Panc1 (cell line): Measurements from ENCODE around the gene ALPL. TPM values are rescaled to one million over a fixed set of nuclear protein-coding genes. Genes with fewer than 3 reads are reported as not detected.
"Not testable (repeated sequence)": the region's sequence is repeated elsewhere in the genome, so short reads cannot be mapped to it uniquely, and the experiment has no call there.

ENCODE experiments used
- ATAC-seq: fragments of 200-7000 bp; cut with Tn5 transposase; 2 replicates; pipeline ENCODE4 v1.9.1; 2020; ENCODE audit warnings: mild to moderate bottlenecking, moderate library complexity
- BruUV-seq: library from RNA; stranded (reverse); fragments of 400-500 nt; replicated peaks from 2 replicates; lab custom pipeline; 2021; lab: Mats Ljungman, UMichigan
- CTCF ChIA-PET: fragments of 300-600 bp; sonication (Branson Sonifier 250); formaldehyde crosslinking; loops from one replicate; lab custom pipeline; 2022; ENCODE audit warnings: antibody characterized with exemption; lab: Charles Lee
- POLR2A ChIA-PET: fragments of 300-600 bp; sonication (Branson Sonifier 250); formaldehyde crosslinking; loops from one replicate; lab custom pipeline; 2022; ENCODE audit warnings: antibody characterized with exemption; lab: Charles Lee
- DNase-seq: peaks from one replicate; pipeline ENCODE4 v3.0.0-alpha.2; 2010; ENCODE audit warnings: low read depth, low spot score
- H3K27ac ChIP-seq: 2 replicates; pipeline ENCODE4 v1.5.1; 2011; ENCODE audit warnings: mild to moderate bottlenecking, low read length, inconsistent platforms
- H3K27me3 ChIP-seq: fragments of 200-500 bp; sonication (Bioruptor generic); 2 replicates; pipeline ENCODE4 v1.6.0; 2014; ENCODE audit warnings: low read length, inconsistent platforms; ENCODE audit not compliant: control insufficient read depth, insufficient read depth
- H3K36me3 ChIP-seq: fragments of 200-500 bp; sonication (Bioruptor generic); 2 replicates; pipeline ENCODE4 v1.5.1; 2014; ENCODE audit warnings: inconsistent platforms, mild to moderate bottlenecking, low read length, moderate library complexity; ENCODE audit not compliant: control insufficient read depth, insufficient read depth
- H3K4me1 ChIP-seq: 2 replicates; pipeline ENCODE4 v1.5.1; 2011; ENCODE audit warnings: inconsistent platforms, mild to moderate bottlenecking, low read length, moderate library complexity; ENCODE audit not compliant: control insufficient read depth, insufficient read depth
- H3K4me3 ChIP-seq, 2 experiments: 2 replicates each; pipeline ENCODE4 v1.5.1; 2011 to 2012; ENCODE audit warnings: low read depth in 2 of 2, low read length in 2 of 2, mild to moderate bottlenecking in 2 of 2, inconsistent platforms in 1 of 2, moderate library complexity in 1 of 2
- H3K9me3 ChIP-seq: fragments of 200-500 bp; sonication (Bioruptor generic); 2 replicates; pipeline ENCODE4 v1.5.1; 2014; ENCODE audit warnings: low read depth, mild to moderate bottlenecking, inconsistent platforms, low read length, moderate library complexity; ENCODE audit not compliant: control insufficient read depth, insufficient read depth
- POLR2AphosphoS5 ChIP-seq: IDR thresholded peaks from 2 replicates; pipeline ENCODE4 v1.6.1; 2012; ENCODE audit warnings: mild to moderate bottlenecking, low read depth, low read length, moderate library complexity
- SIN3A ChIP-seq: IDR thresholded peaks from 2 replicates; pipeline ENCODE4 v1.6.1; 2012; ENCODE audit warnings: low read depth, mild to moderate bottlenecking, low read length, moderate library complexity, borderline replicate concordance; ENCODE audit not compliant: insufficient read depth
- TCF7L2 ChIP-seq: IDR thresholded peaks from 2 replicates; pipeline ENCODE4 v1.6.1; 2011; ENCODE audit warnings: mild to moderate bottlenecking, low read depth, low read length, inconsistent platforms
- in situ Hi-C: cut with HindIII; loops from 2 replicates; pipeline ENCODE4 v1.10.0; 2016; ENCODE audit warnings: low sequenced_read_pairs, low pct_unique_long_range_greater_than_20kb
- intact Hi-C: fragments of 100-400 bp; cut with micrococcal nuclease; formaldehyde crosslinking; loops from one replicate; pipeline ENCODE4 v1.10.0; 2022; ENCODE audit not compliant: unreplicated experiment
- total RNA-seq: library from RNA; stranded (reverse); gene quantifications from one replicate; pipeline ENCODE4 v1.2.1, GENCODE V29; 2021; ENCODE audit not compliant: unreplicated experiment
- TF ChIP-seq, protein P1 (sequence below), 2 experiments: IDR thresholded peaks; 2 replicates each; pipeline ENCODE4 v1.6.1; 2011 to 2012; ENCODE audit warnings: low read depth in 2 of 2, control low read depth in 1 of 2, low read length in 1 of 2, mild to moderate bottlenecking in 1 of 2, moderate library complexity in 1 of 2; ENCODE audit not compliant: insufficient read depth in 1 of 2
- TF ChIP-seq, protein P2 (sequence below): fragments of 450-650 bp; IDR thresholded peaks from 2 replicates; pipeline ENCODE4 v1.5.1; 2017; ENCODE audit warnings: mild to moderate bottlenecking

Gene ALPL
- total RNA-seq, 1 experiment from 2014 or later, result 0.82 TPM

GRCh38 chr1:21565285-21565684 lies 56.1 kb downstream of the ALPL start:
- DNase-seq (no peak), ATAC-seq (no peak)
- BruUV-seq, result no TSS peak
- Histone ChIP-seq H3K27me3 (no peaks in the 10 kb centered on the region), H3K4me3 (no peak overlapping the region), H3K4me1 (no peaks in the 10 kb centered on the region; the same call in 1 of the 2 replicates), H3K27ac (no peak overlapping the region), H3K9me3 (no peaks in the 10 kb centered on the region), H3K36me3 (no peaks in the 10 kb centered on the region)
- POLR2A ChIA-PET, result no interaction called here
- TF ChIP-seq, protein P1, sequence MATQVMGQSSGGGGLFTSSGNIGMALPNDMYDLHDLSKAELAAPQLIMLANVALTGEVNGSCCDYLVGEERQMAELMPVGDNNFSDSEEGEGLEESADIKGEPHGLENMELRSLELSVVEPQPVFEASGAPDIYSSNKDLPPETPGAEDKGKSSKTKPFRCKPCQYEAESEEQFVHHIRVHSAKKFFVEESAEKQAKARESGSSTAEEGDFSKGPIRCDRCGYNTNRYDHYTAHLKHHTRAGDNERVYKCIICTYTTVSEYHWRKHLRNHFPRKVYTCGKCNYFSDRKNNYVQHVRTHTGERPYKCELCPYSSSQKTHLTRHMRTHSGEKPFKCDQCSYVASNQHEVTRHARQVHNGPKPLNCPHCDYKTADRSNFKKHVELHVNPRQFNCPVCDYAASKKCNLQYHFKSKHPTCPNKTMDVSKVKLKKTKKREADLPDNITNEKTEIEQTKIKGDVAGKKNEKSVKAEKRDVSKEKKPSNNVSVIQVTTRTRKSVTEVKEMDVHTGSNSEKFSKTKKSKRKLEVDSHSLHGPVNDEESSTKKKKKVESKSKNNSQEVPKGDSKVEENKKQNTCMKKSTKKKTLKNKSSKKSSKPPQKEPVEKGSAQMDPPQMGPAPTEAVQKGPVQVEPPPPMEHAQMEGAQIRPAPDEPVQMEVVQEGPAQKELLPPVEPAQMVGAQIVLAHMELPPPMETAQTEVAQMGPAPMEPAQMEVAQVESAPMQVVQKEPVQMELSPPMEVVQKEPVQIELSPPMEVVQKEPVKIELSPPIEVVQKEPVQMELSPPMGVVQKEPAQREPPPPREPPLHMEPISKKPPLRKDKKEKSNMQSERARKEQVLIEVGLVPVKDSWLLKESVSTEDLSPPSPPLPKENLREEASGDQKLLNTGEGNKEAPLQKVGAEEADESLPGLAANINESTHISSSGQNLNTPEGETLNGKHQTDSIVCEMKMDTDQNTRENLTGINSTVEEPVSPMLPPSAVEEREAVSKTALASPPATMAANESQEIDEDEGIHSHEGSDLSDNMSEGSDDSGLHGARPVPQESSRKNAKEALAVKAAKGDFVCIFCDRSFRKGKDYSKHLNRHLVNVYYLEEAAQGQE (IDR thresholded peaks at IDR 0.05; ENCODE audit: insufficient read depth in 1 of 2, low read depth in 2 of 2, low read length in 1 of 2), result no peak
- no peak for TF ChIP-seq TCF7L2
- no peak for TF ChIP-seq SIN3A
- no peak for TF ChIP-seq POLR2AphosphoS5
- TF ChIP-seq, protein P2, sequence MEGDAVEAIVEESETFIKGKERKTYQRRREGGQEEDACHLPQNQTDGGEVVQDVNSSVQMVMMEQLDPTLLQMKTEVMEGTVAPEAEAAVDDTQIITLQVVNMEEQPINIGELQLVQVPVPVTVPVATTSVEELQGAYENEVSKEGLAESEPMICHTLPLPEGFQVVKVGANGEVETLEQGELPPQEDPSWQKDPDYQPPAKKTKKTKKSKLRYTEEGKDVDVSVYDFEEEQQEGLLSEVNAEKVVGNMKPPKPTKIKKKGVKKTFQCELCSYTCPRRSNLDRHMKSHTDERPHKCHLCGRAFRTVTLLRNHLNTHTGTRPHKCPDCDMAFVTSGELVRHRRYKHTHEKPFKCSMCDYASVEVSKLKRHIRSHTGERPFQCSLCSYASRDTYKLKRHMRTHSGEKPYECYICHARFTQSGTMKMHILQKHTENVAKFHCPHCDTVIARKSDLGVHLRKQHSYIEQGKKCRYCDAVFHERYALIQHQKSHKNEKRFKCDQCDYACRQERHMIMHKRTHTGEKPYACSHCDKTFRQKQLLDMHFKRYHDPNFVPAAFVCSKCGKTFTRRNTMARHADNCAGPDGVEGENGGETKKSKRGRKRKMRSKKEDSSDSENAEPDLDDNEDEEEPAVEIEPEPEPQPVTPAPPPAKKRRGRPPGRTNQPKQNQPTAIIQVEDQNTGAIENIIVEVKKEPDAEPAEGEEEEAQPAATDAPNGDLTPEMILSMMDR, result no peak
- in situ Hi-C loops, result no loop called here
- intact Hi-C loops, result no loop called here
- CTCF ChIA-PET, result no interaction called here

DNA sequence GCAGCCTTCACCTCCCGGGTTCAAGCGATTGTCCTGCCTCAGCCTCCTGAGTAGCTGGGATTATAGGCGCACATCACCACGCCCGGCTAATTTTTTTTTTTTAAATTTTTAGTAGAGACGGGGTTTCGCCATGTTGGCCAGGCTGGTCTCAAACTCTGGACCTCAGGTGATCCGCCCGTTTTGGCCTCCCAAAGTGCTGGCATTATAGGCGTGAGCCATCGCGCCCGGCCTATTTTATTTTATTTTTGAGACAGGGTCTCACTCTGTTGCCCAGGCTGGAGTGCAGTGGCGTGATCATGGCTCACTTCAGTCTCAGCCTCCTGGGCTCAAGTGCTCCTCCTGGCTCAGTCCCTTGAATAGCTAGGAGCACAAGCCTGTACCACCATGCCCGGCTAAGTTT lies 57.1 kb downstream of the ALPL start:
- H3K36me3 ChIP-seq, H3K9me3 ChIP-seq, intact Hi-C loops, BruUV-seq, H3K27me3 ChIP-seq, ATAC-seq, in situ Hi-C loops, DNase-seq, POLR2A ChIA-PET, H3K27ac ChIP-seq, H3K4me1 ChIP-seq, H3K4me3 ChIP-seq: not testable (repeated sequence)
- CTCF ChIA-PET, result interaction anchor here (0.6 kb wide), 1 partner anchor 334 kb away, joined by 7 read pairs; no protein-coding TSS in a partner anchor

DNA sequence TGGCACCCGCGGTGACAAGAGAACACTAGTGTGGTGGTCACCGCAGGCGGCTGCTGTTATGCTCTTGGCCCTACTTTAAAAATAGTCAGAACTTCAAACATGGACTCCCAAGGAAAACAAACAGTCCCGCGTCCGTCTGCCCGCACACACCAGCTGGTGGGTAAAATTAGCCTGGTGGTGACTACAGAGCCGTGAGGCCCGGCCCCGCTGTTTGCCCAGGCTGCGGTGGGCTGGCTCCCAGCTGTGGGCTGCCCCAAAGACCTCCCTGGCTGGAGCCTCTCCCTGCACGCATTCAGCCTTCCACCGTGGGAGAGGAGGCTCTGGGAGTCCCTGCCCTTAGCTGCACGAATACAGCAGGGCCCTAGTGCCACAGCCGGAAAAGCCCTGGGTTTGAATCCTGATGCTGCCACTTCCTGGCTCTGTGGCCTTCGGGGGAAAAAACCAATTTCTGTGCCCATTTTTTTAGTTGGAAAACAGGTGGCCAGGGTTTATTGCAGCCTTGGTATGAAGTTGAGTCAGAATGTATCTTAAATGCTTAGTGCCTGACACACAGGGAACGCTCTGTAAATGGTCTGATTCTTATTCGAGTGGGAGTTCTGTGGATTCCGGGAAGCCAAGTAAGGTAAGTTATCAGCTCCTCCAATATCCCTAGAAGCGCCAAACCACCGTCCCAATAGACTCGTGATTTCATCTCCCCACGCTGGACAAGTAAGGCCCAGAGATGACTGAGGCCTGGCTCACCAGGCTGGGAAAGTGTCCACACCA lies 58.2 kb downstream of the ALPL start:
- in situ Hi-C loops, result no loop called here
- TF ChIP-seq POLR2AphosphoS5, result no peak
- TF ChIP-seq, protein P1 (IDR thresholded peaks at IDR 0.05; ENCODE audit: insufficient read depth in 1 of 2, low read depth in 2 of 2, low read length in 1 of 2), result no peak
- TF ChIP-seq, protein P2, result no peak
- TF ChIP-seq SIN3A, result no peak
- no peak for TF ChIP-seq TCF7L2
- Histone ChIP-seq H3K27me3 (no peaks in the 10 kb centered on the region), H3K36me3 (no peaks in the 10 kb centered on the region), H3K4me1 (no peaks in the 10 kb centered on the region; the same call in 1 of the 2 replicates), H3K27ac (no peak overlapping the region), H3K4me3 (no peak overlapping the region), H3K9me3 (no peaks in the 10 kb centered on the region)
- ChIA-PET POLR2A (no interaction called here), CTCF (no interaction called here)
- DNase-seq (no peak), ATAC-seq (no peak)
- no TSS peak for BruUV-seq
- intact Hi-C loops, result no loop called here
